Neural progenitor cell (in vitro differentiated cells): ENCODE data around the gene DMPK. TPM values are rescaled to one million over a fixed set of nuclear protein-coding genes. Genes with fewer than 3 reads are reported as not detected.

ENCODE experiments used
- DNase-seq: peaks from one replicate; pipeline ENCODE4 v3.0.0-alpha.2; 2016; ENCODE audit warnings: low spot score
- H2AFZ ChIP-seq: fragments of 200-600 bp; sonication (generic); replicated peaks from 2 replicates; pipeline ENCODE4 v1.6.1; 2016; ENCODE audit warnings: antibody characterized with exemption
- H3F3A ChIP-seq: fragments of 200-600 bp; sonication (generic); 2 replicates; pipeline ENCODE4 v1.6.1; 2016; ENCODE audit warnings: antibody characterized with exemption, low read depth
- H3K27ac ChIP-seq: fragments of 200-600 bp; sonication (generic); 2 replicates; pipeline ENCODE4 v1.5.1; 2016; ENCODE audit warnings: mild to moderate bottlenecking
- H3K27me3 ChIP-seq: fragments of 200-600 bp; sonication (generic); 2 replicates; pipeline ENCODE4 v1.6.1; 2016; ENCODE audit warnings: mild to moderate bottlenecking, moderate library complexity
- H3K36me3 ChIP-seq: fragments of 200-600 bp; sonication (generic); 2 replicates; pipeline ENCODE4 v1.5.1; 2016
- H3K4me1 ChIP-seq: fragments of 200-600 bp; sonication (generic); 2 replicates; pipeline ENCODE4 v1.6.1; 2016; ENCODE audit warnings: mixed run types
- H3K4me2 ChIP-seq: fragments of 200-600 bp; sonication (generic); 2 replicates; pipeline ENCODE4 v1.6.1; 2016
- H3K4me3 ChIP-seq: fragments of 200-600 bp; sonication (generic); 2 replicates; pipeline ENCODE4 v1.5.1; 2016
- H3K79me2 ChIP-seq: fragments of 200-600 bp; sonication (generic); 2 replicates; pipeline ENCODE4 v1.6.1; 2016; ENCODE audit warnings: low read depth
- H3K9ac ChIP-seq: fragments of 200-600 bp; sonication (generic); 2 replicates; pipeline ENCODE4 v1.6.1; 2016
- H3K9me3 ChIP-seq: fragments of 200-600 bp; sonication (generic); 2 replicates; pipeline ENCODE4 v1.5.1; 2016; ENCODE audit warnings: low read depth
- H4K20me1 ChIP-seq: fragments of 200-600 bp; sonication (generic); 2 replicates; pipeline ENCODE4 v1.6.1; 2016; ENCODE audit warnings: low read depth
- H3K27ac Mint-ChIP-seq: 3 replicates; pipeline ENCODE4 v1.8.0; 2021; ENCODE audit warnings: mixed read lengths
- H3K27me3 Mint-ChIP-seq: 2 replicates; pipeline ENCODE4 v1.8.0; 2022; ENCODE audit warnings: low read depth, mild to moderate bottlenecking, inconsistent platforms, moderate library complexity, mixed read lengths; ENCODE audit not compliant: insufficient read depth
- H3K36me3 Mint-ChIP-seq: 3 replicates; pipeline ENCODE4 v1.8.0; 2021; ENCODE audit warnings: mixed read lengths
- H3K4me1 Mint-ChIP-seq: 3 replicates; pipeline ENCODE4 v1.8.0; 2021; ENCODE audit warnings: mixed read lengths
- H3K4me3 Mint-ChIP-seq: 3 replicates; pipeline ENCODE4 v1.8.0; 2021; ENCODE audit warnings: mild to moderate bottlenecking, moderate library complexity, mixed read lengths
- H3K9me3 Mint-ChIP-seq: 3 replicates; pipeline ENCODE4 v1.8.0; 2020; ENCODE audit warnings: mixed read lengths
- CTCF ChIP-seq: fragments of 200-600 bp; sonication (generic); IDR thresholded peaks from 2 replicates; pipeline ENCODE4 v1.5.1; 2017; ENCODE audit warnings: antibody characterized with exemption, mild to moderate bottlenecking
- EZH2 ChIP-seq: fragments of 200-600 bp; sonication (generic); IDR thresholded peaks from 2 replicates; pipeline ENCODE4 v1.6.1; 2017; ENCODE audit warnings: antibody characterized with exemption, mild to moderate bottlenecking, moderate library complexity
- EZH2phosphoT487 ChIP-seq: fragments of 200-600 bp; sonication (generic); IDR thresholded peaks from 2 replicates; pipeline ENCODE4 v1.6.1; 2017; ENCODE audit warnings: antibody characterized with exemption
- total RNA-seq: library from RNA; depleted of rRNA; stranded (reverse); fragments of >200 nt; gene quantifications from 2 replicates; pipeline ENCODE4 v1.2.3, GENCODE V29; 2015; ENCODE audit warnings: low replicate concordance

Gene DMPK
- total RNA-seq, 1 donor from 2014 or later = 5.5 TPM

GRCh38 chr19:45782820-45783785, 813 bp upstream of the DMPK start:
- TF ChIP-seq EZH2phosphoT487 (no peak), EZH2 (no peak), CTCF (no peak)
- no peaks in the 10 kb centered on the region for H3K9me3 Mint-ChIP-seq
- no peak overlapping the region for H3K27ac ChIP-seq
- H3K4me3 Mint-ChIP-seq = no peak overlapping the region
- H3K4me1 ChIP-seq = peaks cover 24% of the 10 kb centered on the region
- H4K20me1 ChIP-seq = peaks cover 79% of the 10 kb centered on the region
- peaks cover 17% of the 10 kb centered on the region for H3F3A ChIP-seq
- no peaks in the 10 kb centered on the region for H3K36me3 ChIP-seq
- no peak for DNase-seq
- H3K4me1 Mint-ChIP-seq = peaks cover 29% of the 10 kb centered on the region
- peaks cover 5% of the 10 kb centered on the region for H3K27me3 ChIP-seq
- H3K9me3 ChIP-seq = no peaks in the 10 kb centered on the region
- peaks cover 17% of the 10 kb centered on the region for H3K27me3 Mint-ChIP-seq
- H2AFZ ChIP-seq = no peak overlapping the region
- H3K27ac Mint-ChIP-seq = no peak overlapping the region
- peaks cover 20% of the 10 kb centered on the region for H3K36me3 Mint-ChIP-seq
- H3K4me2 ChIP-seq = no peak overlapping the region
- no peak overlapping the region for H3K9ac ChIP-seq
- H3K4me3 ChIP-seq = no peak overlapping the region
- no peaks in the 10 kb centered on the region for H3K79me2 ChIP-seq

GRCh38 chr19:45781214-45782161, 802 bp downstream of the DMPK start:
- peaks cover 29% of the 10 kb centered on the region for H3K4me1 Mint-ChIP-seq
- Histone ChIP-seq H3F3A (peaks cover 21% of the 10 kb centered on the region), H2AFZ (no peak overlapping the region), H3K9me3 (no peaks in the 10 kb centered on the region), H3K27ac (no peak overlapping the region), H3K27me3 (peaks cover 5% of the 10 kb centered on the region), H3K9ac (no peak overlapping the region), H4K20me1 (peaks cover 91% of the 10 kb centered on the region), H3K36me3 (no peaks in the 10 kb centered on the region), H3K79me2 (no peaks in the 10 kb centered on the region), H3K4me2 (peak overlapping the region; percentile 18), H3K4me3 (no peak overlapping the region), H3K4me1 (peaks cover 24% of the 10 kb centered on the region)
- H3K27ac Mint-ChIP-seq = peak overlapping the region; percentile 51
- H3K9me3 Mint-ChIP-seq = no peaks in the 10 kb centered on the region
- DNase-seq = no peak
- peak overlapping the region; percentile 37 for H3K4me3 Mint-ChIP-seq
- H3K27me3 Mint-ChIP-seq = peaks cover 14% of the 10 kb centered on the region
- TF ChIP-seq CTCF = no peak
- no peak for TF ChIP-seq EZH2
- no peak for TF ChIP-seq EZH2phosphoT487
- H3K36me3 Mint-ChIP-seq = peaks cover 16% of the 10 kb centered on the region

GRCh38 chr19:45780448-45781213, 1.7 kb downstream of the DMPK start:
- DNase-seq = no peak
- no peaks in the 10 kb centered on the region for H3K9me3 ChIP-seq
- H3K36me3 ChIP-seq = no peaks in the 10 kb centered on the region
- no peak overlapping the region for H3K4me2 ChIP-seq
- peaks cover 86% of the 10 kb centered on the region for H4K20me1 ChIP-seq
- H3K4me1 Mint-ChIP-seq = peaks cover 29% of the 10 kb centered on the region
- no peaks in the 10 kb centered on the region for H3K9me3 Mint-ChIP-seq
- no peak overlapping the region for H2AFZ ChIP-seq
- no peak overlapping the region for H3K4me3 ChIP-seq
- H3K9ac ChIP-seq = no peak overlapping the region
- TF ChIP-seq EZH2 = no peak
- TF ChIP-seq CTCF = no peak
- no peak for TF ChIP-seq EZH2phosphoT487
- peaks cover 23% of the 10 kb centered on the region for H3F3A ChIP-seq
- peaks cover 15% of the 10 kb centered on the region for H3K27me3 Mint-ChIP-seq
- H3K4me1 ChIP-seq = peaks cover 24% of the 10 kb centered on the region
- no peaks in the 10 kb centered on the region for H3K79me2 ChIP-seq
- H3K4me3 Mint-ChIP-seq = peak overlapping the region; percentile 37
- H3K27ac Mint-ChIP-seq = peak overlapping the region; percentile 51
- peaks cover 16% of the 10 kb centered on the region for H3K36me3 Mint-ChIP-seq
- no peak overlapping the region for H3K27ac ChIP-seq
- H3K27me3 ChIP-seq = peaks cover 5% of the 10 kb centered on the region
